BLaER1 treated with 17β-estradiol and CSF1 and Interleukin-3, amounts not matched to agents 10 nM and 100 nM (cell line): Measurements from ENCODE around the gene YEATS2.
A peak's percentile ranks its signal among the peaks of the same experiment; 100 is the strongest.
"Not testable (repeated sequence)": the region's sequence is repeated elsewhere in the genome, so short reads cannot be mapped to it uniquely, and the experiment has no call there.

ENCODE experiments used
- H3K27ac ChIP-seq, 11 experiments: shearing (Covaris generic); formaldehyde crosslinking; 2 replicates each; pipeline ENCODE4 v1.8.1; 2022
- H3K27me3 ChIP-seq, 11 experiments: shearing (Covaris generic); formaldehyde crosslinking; 2 replicates each; pipeline ENCODE4 v1.8.1; 2022
- H3K36me3 ChIP-seq, 11 experiments: shearing (Covaris generic); formaldehyde crosslinking; 2 replicates each; pipeline ENCODE4 v1.8.1; 2022
- H3K4me1 ChIP-seq, 10 experiments: shearing (Covaris generic); formaldehyde crosslinking; 2 replicates each; pipeline ENCODE4 v1.8.1; 2022
- H3K4me2 ChIP-seq, 11 experiments: shearing (Covaris generic); formaldehyde crosslinking; 2 replicates each; pipeline ENCODE4 v1.8.1; 2022
- H3K4me3 ChIP-seq, 10 experiments: shearing (Covaris generic); formaldehyde crosslinking; 2 replicates each; pipeline ENCODE4 v1.8.1; 2022
- H3K9ac ChIP-seq, 11 experiments: shearing (Covaris generic); formaldehyde crosslinking; 2 replicates each; pipeline ENCODE4 v1.8.1; 2022
- H3K9me3 ChIP-seq, 11 experiments: shearing (Covaris generic); formaldehyde crosslinking; replicated peaks in 1 of 11; 2 replicates each; pipeline ENCODE4 v1.8.1; 2022
- H4K20me1 ChIP-seq, 11 experiments: shearing (Covaris generic); formaldehyde crosslinking; 2 replicates each; pipeline ENCODE4 v1.8.1; 2022
- Cebpa-rat ChIP-seq, 11 experiments: shearing (Covaris generic); IDR thresholded peaks; 2 replicates each; pipeline ENCODE4 v1.8.1; 2022

YEATS2 gene

DNA sequence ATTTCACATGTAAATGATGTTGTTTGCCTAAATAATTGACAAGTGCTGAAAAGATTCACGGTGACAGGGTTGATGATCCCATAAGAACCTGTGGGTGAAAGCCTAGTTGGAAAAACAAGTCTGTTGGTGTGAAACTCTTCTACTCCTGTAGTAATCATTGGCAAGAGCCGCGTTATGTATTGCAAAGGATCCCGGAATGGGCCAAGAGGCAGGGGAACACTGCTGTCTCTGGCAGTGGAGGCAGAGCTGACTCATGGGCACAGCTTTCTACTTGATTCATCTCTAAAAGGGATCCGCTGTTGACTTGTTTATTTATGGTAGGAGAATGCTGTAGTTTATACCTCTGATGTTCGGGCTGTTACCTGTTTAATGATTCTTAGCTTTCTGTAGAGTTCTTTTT, 64.7 kb downstream of the YEATS2 start:
- no peaks in the 10 kb centered on the region for H3K9me3 ChIP-seq
- no peaks in the 10 kb centered on the region for H3K27me3 ChIP-seq
- H3K9ac ChIP-seq, result no peak overlapping the region
- H3K36me3 ChIP-seq, result peaks cover 75 to 100% (median 95%) of the 10 kb centered on the region in 11 experiments
- H3K4me2 ChIP-seq, result no peak overlapping the region
- H3K27ac ChIP-seq, result no peak overlapping the region
- no peak overlapping the region for H3K4me3 ChIP-seq
- TF ChIP-seq Cebpa-rat (IDR thresholded peaks at IDR 0.05), result no peak
- H3K4me1 ChIP-seq, result peaks cover 0 to 40% (median 31%) of the 10 kb centered on the region in 10 experiments; a peak in 16 of 20 replicates
- peaks cover 0 to 70% (median 43%) of the 10 kb centered on the region in 11 experiments; a peak in 20 of 22 replicates for H4K20me1 ChIP-seq

DNA sequence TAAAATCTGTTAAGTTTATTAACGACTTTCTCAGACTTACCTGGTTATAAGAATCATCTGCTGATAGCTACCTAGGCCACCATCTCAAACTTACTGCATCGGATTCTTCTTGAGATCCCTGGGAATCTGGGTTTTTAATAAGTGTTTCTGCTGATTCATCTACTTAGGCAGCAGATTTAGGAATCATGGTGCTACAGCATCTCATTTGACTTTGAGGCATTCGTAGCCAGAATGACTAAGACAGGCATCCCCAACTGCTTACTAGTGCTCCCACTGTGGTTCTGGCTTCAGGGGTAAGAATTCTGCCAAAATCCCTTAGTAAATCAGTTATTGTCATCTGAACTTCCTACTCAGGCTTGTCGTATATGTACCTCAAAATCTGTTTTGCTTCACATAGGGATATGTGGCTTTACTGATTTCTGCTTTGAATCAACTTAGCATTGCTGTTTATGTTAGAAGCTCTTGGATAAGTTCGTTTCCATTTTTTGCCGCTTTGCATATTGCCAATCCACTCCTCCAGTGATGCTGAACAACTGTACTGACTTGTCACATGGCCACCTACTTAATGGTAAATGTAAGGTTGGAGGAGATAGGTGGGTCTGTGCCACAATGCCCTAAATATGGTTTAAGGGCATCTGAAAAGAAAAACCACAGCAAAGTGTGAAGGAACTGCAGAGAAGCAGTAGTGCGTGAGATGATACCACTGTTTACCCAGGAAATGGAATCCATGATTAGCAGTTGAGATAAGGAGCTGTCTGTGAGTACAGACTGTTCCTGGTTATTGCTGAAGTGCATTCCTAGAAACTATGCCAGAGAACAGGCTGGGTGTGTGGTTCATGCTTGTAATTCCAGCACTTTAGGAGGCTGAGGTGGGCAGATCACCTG, 67.5 kb downstream of the YEATS2 start:
- no peak overlapping the region for H3K4me3 ChIP-seq
- peaks cover 0 to 62% (median 48%) of the 10 kb centered on the region in 11 experiments; a peak in 20 of 22 replicates for H4K20me1 ChIP-seq
- H3K9me3 ChIP-seq, result no peaks in the 10 kb centered on the region
- peaks cover 75 to 100% (median 95%) of the 10 kb centered on the region in 11 experiments for H3K36me3 ChIP-seq
- H3K9ac ChIP-seq, result peak overlapping the region in 2 of 11 experiments; percentile 9 to 28; a peak in 2 of 22 replicates
- no peak for TF ChIP-seq Cebpa-rat (IDR thresholded peaks at IDR 0.05)
- peak overlapping the region in 8 of 11 experiments; percentile 25 to 71 (median 36); a peak in 15 of 22 replicates for H3K4me2 ChIP-seq
- H3K27me3 ChIP-seq, result no peaks in the 10 kb centered on the region
- peak overlapping the region in 3 of 11 experiments; percentile 15 to 22 (median 21); a peak in 2 of 22 replicates for H3K27ac ChIP-seq
- H3K4me1 ChIP-seq, result peaks cover 0 to 40% (median 31%) of the 10 kb centered on the region in 10 experiments; a peak in 16 of 20 replicates

DNA sequence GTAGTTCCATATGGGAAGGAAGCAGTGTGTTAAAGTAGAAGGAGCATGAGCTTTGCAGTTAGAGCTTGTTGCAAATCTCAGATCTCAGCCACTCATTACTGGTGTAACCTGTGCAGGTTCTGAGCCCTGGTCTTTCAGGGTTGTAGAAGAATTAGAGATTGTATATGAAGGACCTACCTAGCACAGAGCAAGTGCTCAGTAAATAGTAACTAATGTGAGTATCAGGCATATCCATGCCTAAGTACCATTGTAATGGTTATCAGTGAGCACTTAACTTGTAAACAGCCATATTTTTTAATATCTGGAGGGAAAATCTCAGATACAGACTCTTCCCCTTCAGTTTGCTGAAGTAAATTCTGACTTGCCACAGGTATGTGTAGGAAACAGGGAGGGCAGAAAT, 68.5 kb downstream of the YEATS2 start:
- Histone ChIP-seq H3K36me3 (peaks cover 75 to 100% (median 95%) of the 10 kb centered on the region in 11 experiments), H3K4me3 (no peak overlapping the region), H3K9ac (no peak overlapping the region), H3K4me2 (peak overlapping the region in 4 of 11 experiments; percentile 29 to 71 (median 42); a peak in 4 of 22 replicates), H3K4me1 (peaks cover 0 to 40% (median 31%) of the 10 kb centered on the region in 10 experiments; a peak in 16 of 20 replicates), H3K27me3 (no peaks in the 10 kb centered on the region), H3K9me3 (no peaks in the 10 kb centered on the region), H4K20me1 (peaks cover 5 to 62% (median 48%) of the 10 kb centered on the region in 11 experiments; a peak in 20 of 22 replicates), H3K27ac (no peak overlapping the region)
- no peak for TF ChIP-seq Cebpa-rat (IDR thresholded peaks at IDR 0.05)

DNA sequence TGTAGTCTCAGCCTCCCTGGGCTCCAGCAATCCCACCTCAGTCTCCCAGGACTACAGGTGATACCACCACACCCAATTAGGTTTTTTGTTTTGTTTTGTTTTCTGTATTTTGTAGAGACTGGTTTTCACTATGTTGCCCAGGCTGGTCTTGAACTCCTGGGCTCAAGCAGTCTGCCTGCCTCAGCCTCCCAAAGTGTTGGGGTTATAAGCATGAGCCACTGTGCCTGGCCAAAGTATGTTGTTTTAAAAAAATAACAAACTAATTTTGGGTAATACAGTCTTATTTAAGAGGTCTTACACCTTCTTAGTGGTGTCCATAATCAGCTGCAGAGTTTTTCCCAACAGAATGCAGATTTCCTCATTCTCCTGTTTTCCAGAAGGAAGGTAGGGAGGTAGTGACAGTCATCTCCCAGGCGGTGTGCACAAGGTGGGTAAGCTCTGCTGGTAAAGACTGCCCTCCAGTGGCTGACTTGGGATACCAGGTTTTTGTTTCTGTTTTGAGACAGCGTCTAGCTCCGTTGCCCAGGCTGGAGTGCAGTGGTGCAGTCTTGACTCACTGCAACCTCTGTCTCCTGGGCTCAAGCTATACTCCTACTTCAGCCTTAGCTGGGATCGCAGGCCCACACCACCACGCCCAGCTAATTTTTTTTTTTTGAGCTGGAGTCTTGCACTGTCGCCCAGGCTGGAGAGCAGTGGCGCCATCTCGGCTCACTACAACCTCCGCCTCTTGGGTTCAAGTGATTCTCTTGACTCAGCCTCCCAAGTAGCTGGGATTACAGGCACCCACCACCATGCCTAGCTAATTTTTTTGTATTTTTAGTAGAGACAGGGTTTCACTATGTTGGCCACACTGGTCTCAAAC, 69.4 kb downstream of the YEATS2 start:
- Histone ChIP-seq H3K27ac (no peak overlapping the region), H3K9ac (no peak overlapping the region), H3K4me2 (0 out of 22 replicates have a peak overlapping the region, but pooled peaks of 2 of the 11 experiments have one; percentile 2 to 18), H4K20me1 (peaks cover 5 to 62% (median 48%) of the 10 kb centered on the region in 11 experiments; a peak in 20 of 22 replicates), H3K4me1 (peaks cover 0 to 40% (median 31%) of the 10 kb centered on the region in 10 experiments; a peak in 16 of 20 replicates), H3K27me3 (no peaks in the 10 kb centered on the region), H3K4me3 (no peak overlapping the region), H3K9me3 (no peaks in the 10 kb centered on the region), H3K36me3 (peaks cover 74 to 100% (median 95%) of the 10 kb centered on the region in 11 experiments)
- TF ChIP-seq Cebpa-rat (IDR thresholded peaks at IDR 0.05), result no peak

DNA sequence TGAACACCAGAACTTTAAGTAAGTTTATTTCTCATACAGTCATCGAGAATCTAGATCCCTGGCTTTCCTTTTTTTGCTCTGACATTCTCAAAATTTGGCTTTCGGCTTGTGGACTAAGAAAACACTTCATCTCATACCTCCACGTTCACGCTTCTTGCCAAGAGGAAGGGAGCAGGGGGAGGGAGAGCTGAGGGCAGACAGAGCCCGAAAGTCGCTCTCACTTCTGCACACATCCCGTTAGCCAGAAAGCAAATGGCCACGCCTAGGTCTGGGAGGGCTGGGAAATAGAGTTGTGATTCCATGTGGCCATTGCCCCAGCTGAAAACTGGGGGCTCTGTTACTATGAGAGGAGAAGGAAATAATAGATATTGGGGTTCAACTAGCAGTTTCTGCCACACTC, 70.5 kb downstream of the YEATS2 start:
- H3K9ac ChIP-seq, result no peak overlapping the region
- H3K4me2 ChIP-seq, result no peak overlapping the region
- no peaks in the 10 kb centered on the region for H3K27me3 ChIP-seq
- H3K36me3 ChIP-seq, result peaks cover 74 to 100% (median 95%) of the 10 kb centered on the region in 11 experiments
- TF ChIP-seq Cebpa-rat (IDR thresholded peaks at IDR 0.05), result no peak
- H4K20me1 ChIP-seq, result peaks cover 5 to 68% (median 46%) of the 10 kb centered on the region in 11 experiments; a peak in 20 of 22 replicates
- no peaks in the 10 kb centered on the region for H3K9me3 ChIP-seq
- no peak overlapping the region for H3K4me3 ChIP-seq
- H3K27ac ChIP-seq, result no peak overlapping the region
- H3K4me1 ChIP-seq, result peaks cover 0 to 39% (median 31%) of the 10 kb centered on the region in 10 experiments; a peak in 16 of 20 replicates

DNA sequence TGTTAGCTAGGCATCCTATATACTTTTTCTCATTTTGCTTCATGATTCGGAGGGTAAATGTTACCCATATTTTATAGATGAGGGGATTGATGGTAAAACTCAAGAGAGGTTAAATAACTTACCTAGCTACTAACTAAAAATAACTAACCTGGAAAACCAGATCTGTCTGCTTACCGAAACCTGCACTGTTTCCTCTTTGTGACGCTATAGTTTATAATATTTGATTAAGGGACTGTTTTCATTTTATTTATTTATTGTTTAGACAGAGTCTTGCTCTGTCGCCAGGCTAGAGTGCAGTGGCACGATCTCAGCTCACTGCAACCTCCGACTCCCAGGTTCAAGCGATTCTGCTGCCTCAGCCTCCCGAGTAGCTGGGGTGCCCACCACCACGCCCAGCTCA, 71.9 kb downstream of the YEATS2 start:
- TF ChIP-seq Cebpa-rat (IDR thresholded peaks at IDR 0.05), result no peak
- Histone ChIP-seq H3K4me2 (no peak overlapping the region), H3K36me3 (peaks cover 74 to 100% (median 95%) of the 10 kb centered on the region in 11 experiments)

DNA sequence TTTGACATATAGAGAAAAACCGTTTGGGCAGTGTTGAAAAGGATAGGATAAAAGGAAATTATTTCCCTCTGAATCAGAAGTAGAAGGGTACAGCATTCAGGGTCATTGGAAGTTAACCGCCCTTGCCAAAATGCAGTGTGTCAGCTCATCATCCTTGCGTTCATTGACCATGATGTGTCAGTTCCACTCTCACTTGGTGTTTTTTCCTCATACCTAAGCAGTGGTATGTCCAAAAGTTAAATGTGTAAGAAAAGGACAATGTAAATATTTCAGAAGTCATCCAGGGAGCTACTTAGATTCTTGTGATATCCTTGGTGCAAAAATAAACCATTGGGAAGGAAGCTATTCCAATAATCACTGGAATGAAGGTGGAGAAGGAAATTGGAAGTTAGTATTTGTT, 77.0 kb downstream of the YEATS2 start:
- H3K27ac ChIP-seq, result no peak overlapping the region
- no peaks in the 10 kb centered on the region for H3K27me3 ChIP-seq
- H3K4me3 ChIP-seq, result no peak overlapping the region
- H3K4me1 ChIP-seq, result peaks cover 0 to 34% (median 7%) of the 10 kb centered on the region in 10 experiments; a peak in 11 of 20 replicates
- no peak overlapping the region for H3K4me2 ChIP-seq
- peaks cover 98 to 100% (median 100%) of the 10 kb centered on the region in 11 experiments for H3K36me3 ChIP-seq
- TF ChIP-seq Cebpa-rat (IDR thresholded peaks at IDR 0.05), result no peak
- no peak overlapping the region for H3K9ac ChIP-seq
- H3K9me3 ChIP-seq, result no peaks in the 10 kb centered on the region
- H4K20me1 ChIP-seq, result peaks cover 0 to 31% (median 17%) of the 10 kb centered on the region in 11 experiments; a peak in 12 of 22 replicates

More for the DNA sequence above, 71.9 kb downstream of the YEATS2 start:
- Histone ChIP-seq H3K9me3 (no peaks in the 10 kb centered on the region), H3K27me3 (no peaks in the 10 kb centered on the region), H3K4me1 (peaks cover 0 to 26% (median 19%) of the 10 kb centered on the region in 10 experiments; a peak in 16 of 20 replicates), H3K9ac (no peak overlapping the region), H3K4me3 (no peak overlapping the region), H3K27ac (no peak overlapping the region), H4K20me1 (peaks cover 5 to 55% (median 36%) of the 10 kb centered on the region in 11 experiments; a peak in 20 of 22 replicates)

DNA sequence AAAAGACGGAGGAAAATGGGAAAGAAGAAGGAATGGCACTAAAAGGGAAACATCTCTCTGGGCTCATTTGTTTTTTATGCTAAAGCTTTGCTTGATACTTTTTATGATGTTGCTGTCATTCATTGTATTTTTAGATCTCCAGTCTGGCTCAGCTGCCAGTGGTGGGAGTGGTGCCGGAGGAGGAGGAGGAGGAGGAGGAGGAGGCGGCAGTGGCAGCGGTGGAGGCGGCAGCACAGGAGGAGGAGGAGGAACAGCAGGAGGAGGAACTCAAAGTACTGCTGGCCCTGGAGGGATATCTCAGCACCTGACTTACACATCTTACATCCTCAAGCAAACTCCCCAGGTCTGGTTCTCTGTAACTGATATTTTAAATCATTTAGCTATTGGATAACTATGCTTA, 78.2 kb downstream of the YEATS2 start:
- peaks cover 0 to 38% (median 24%) of the 10 kb centered on the region in 11 experiments; a peak in 15 of 22 replicates for H4K20me1 ChIP-seq
- H3K9me3 ChIP-seq, result no peaks in the 10 kb centered on the region
- no peak overlapping the region for H3K9ac ChIP-seq
- H3K27ac ChIP-seq, result peak overlapping the region in 2 of 11 experiments; percentile 30 to 39; a peak in 1 of 22 replicates
- H3K4me3 ChIP-seq, result no peak overlapping the region
- no peaks in the 10 kb centered on the region for H3K27me3 ChIP-seq
- H3K4me1 ChIP-seq, result peaks cover 0 to 45% (median 7%) of the 10 kb centered on the region in 10 experiments; a peak in 11 of 20 replicates
- no peak for TF ChIP-seq Cebpa-rat (IDR thresholded peaks at IDR 0.05)
- H3K36me3 ChIP-seq, result peaks cover 98 to 100% (median 100%) of the 10 kb centered on the region in 11 experiments
- H3K4me2 ChIP-seq, result peak overlapping the region in 5 of 11 experiments; percentile 11 to 47 (median 29); a peak in 6 of 22 replicates

DNA sequence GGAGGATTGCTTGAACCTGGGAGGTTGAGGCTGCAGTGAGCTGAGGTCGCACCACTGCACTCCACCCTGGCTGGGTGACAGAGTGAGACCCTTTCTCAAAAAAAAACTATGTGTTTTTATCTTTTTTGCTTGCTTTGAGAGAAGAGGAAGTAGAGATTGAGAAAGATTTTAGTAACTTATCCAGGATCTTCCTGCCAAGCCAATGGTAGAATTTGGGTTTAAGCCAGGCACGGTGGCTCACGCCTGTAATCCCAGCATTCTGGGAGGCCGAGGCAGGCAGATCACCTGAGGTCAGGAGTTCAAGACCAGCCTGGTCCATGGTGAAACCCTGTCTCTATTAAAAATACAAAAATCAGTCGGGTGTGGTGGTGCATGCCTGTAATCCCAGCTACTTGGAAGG, 78.9 kb downstream of the YEATS2 start:
- H3K9ac ChIP-seq, H3K4me3 ChIP-seq, H3K9me3 ChIP-seq, H3K27me3 ChIP-seq: not testable (repeated sequence)
- Histone ChIP-seq H4K20me1 (peaks cover 0 to 43% (median 20%) of the 10 kb centered on the region in 11 experiments; a peak in 15 of 22 replicates), H3K4me1 (peaks cover 0 to 42% (median 7%) of the 10 kb centered on the region in 10 experiments; a peak in 11 of 20 replicates), H3K27ac (peak overlapping the region in 4 of 11 experiments; percentile 11 to 39 (median 23); a peak in 5 of 22 replicates), H3K36me3 (peaks cover 100% of the 10 kb centered on the region in 11 experiments), H3K4me2 (peak overlapping the region in 5 of 11 experiments; percentile 11 to 47 (median 29); a peak in 6 of 22 replicates)
